Keratinocyte (primary cell): Measurements from ENCODE around the gene RITA1.

Source experiments
- EZH2 ChIP-seq: IDR thresholded peaks from one replicate; pipeline ENCODE4 v1.6.1; 2012; ENCODE audit warnings: inconsistent platforms, mild to moderate bottlenecking, low read length, moderate library complexity
- TF ChIP-seq, protein P1 (sequence below), 3 experiments: IDR thresholded peaks in 1 of 3; conservative IDR thresholded peaks in 1 of 3; optimal IDR thresholded peaks in 1 of 3; 2 replicates in 2 of 3; 3 replicates in 1 of 3; pipeline versions ENCODE3 to v1.5.1; 2011; ENCODE audit warnings: low read length in 3 of 3, mild to moderate bottlenecking in 3 of 3, moderate library complexity in 2 of 3, control low read depth in 1 of 3, inconsistent platforms in 1 of 3; ENCODE audit not compliant: insufficient read depth in 2 of 3; ENCODE audit errors: extremely low read depth in 1 of 3

DNA sequence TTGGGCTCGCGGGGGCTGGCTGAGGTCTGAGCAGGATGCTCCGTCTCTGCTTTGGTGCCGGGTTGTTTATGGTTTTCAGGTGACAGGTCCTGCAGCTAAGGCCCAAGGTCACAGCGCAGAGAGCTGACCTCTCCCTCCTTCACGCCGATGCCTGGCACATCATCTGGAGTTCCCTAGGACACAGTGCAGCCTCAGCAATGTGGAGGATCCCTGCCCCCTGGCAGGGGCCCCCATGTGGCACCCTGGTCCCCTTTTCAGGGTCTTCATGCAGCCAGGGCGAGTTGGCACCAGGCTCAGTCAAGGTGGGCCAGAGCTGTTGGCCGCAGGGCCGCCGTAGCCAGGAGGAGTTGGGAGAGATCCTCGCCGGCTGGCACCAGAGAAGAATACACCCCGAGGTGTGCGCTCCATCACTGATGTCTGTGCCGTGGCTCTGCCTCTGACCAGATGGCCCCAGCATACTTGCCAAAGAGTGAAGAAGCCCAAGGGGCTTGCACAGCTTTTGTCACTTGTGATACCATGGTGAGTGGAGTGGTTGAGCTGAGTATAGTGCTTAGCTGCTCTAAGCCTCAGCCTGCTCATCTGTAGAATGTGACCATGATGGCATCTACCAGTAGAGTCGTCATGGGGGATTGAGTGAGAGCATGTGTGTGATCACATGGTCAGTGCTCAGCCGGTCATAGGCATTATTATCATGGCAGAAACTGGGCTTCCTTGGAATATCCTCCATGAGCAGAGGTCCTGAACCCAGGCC is 46.7 kb downstream of the RITA1 start:
- TF ChIP-seq, protein P1, sequence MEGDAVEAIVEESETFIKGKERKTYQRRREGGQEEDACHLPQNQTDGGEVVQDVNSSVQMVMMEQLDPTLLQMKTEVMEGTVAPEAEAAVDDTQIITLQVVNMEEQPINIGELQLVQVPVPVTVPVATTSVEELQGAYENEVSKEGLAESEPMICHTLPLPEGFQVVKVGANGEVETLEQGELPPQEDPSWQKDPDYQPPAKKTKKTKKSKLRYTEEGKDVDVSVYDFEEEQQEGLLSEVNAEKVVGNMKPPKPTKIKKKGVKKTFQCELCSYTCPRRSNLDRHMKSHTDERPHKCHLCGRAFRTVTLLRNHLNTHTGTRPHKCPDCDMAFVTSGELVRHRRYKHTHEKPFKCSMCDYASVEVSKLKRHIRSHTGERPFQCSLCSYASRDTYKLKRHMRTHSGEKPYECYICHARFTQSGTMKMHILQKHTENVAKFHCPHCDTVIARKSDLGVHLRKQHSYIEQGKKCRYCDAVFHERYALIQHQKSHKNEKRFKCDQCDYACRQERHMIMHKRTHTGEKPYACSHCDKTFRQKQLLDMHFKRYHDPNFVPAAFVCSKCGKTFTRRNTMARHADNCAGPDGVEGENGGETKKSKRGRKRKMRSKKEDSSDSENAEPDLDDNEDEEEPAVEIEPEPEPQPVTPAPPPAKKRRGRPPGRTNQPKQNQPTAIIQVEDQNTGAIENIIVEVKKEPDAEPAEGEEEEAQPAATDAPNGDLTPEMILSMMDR (optimal IDR thresholded peaks at IDR 0.05 in 1 of 3, IDR thresholded peaks at IDR 0.05 in 1 of 3, conservative IDR thresholded peaks at IDR 0.05 in 1 of 3; ENCODE audit: extremely low read depth in 1 of 3, insufficient read depth in 2 of 3, low read length in 3 of 3), result no peak
- TF ChIP-seq EZH2, result no peak
